ENCODE data around the gene KPNB1.

DNA sequence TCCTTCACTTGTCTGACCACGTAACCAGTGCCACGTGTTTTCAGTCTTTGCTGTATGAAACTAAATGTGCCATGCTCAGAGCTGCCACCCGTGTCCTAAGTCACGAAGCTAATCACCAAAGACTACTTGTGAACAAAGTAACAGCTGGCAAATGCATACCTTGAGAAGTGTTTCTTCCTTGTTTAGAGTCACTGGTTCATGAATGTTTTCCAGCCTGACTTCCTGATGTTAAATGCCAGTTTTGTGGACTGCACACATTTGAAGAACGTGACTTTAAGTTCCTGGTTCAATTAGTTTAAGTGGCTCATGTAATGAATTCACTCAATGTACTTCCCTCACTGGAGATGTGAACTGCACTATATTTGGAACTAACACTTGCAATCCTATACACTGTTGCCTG lies 19.9 kb upstream of the KPNB1 start:
- TF ChIP-seq GATA2 (IDR thresholded peaks at IDR 0.05; ENCODE audit: low read depth, low read length), result no peak
- TF ChIP-seq GATA3 (IDR thresholded peaks at IDR 0.05; ENCODE audit: low read depth, low read length), result no peak
